Subcutaneous adipose tissue (tissue), 4 donors: ENCODE measurements around the gene NDEL1. TPM values are rescaled to one million over a fixed set of nuclear protein-coding genes. Genes with fewer than 3 reads are reported as not detected.

Source experiments
- CTCF ChIP-seq: fragments of 450-650 bp; IDR thresholded peaks from one replicate; pipeline ENCODE4 v1.5.1; 2016; ENCODE audit warnings: low read depth, mild to moderate bottlenecking, control low read depth, antibody characterized with exemption, moderate library complexity
- total RNA-seq, 4 donors: library from RNA; depleted of rRNA; stranded (reverse); fragments of >200 nt; gene quantifications; one replicate each; pipeline ENCODE4 v1.1.0, GENCODE V29; 2016

The NDEL1 gene
- total RNA-seq, 4 donors from 2014 or later, result 58.3 to 80.4 (median 67.3) TPM

GRCh38 chr17:8408371-8408770 lies 27.3 kb upstream of the NDEL1 start:
- no peak for TF ChIP-seq CTCF

GRCh38 chr17:8409966-8410882 lies 25.5 kb upstream of the NDEL1 start:
- no peak for TF ChIP-seq CTCF

GRCh38 chr17:8410883-8411238 lies 24.8 kb upstream of the NDEL1 start:
- no peak for TF ChIP-seq CTCF

GRCh38 chr17:8412089-8412488 lies 23.6 kb upstream of the NDEL1 start:
- TF ChIP-seq CTCF, result no peak

GRCh38 chr17:8413328-8413727 lies 22.4 kb upstream of the NDEL1 start:
- no peak for TF ChIP-seq CTCF

- no peak for TF ChIP-seq CTCF
These were observed 21.7 kb upstream of the NDEL1 start for GRCh38 chr17:8413938-8414337.

- no peak for TF ChIP-seq CTCF
These were observed 17.9 kb upstream of the NDEL1 start for GRCh38 chr17:8417806-8418205.
